ENCODE measurements around the gene ACTR1B.
"Not testable (repeated sequence)": the region's sequence is repeated elsewhere in the genome, so short reads cannot be mapped to it uniquely, and the experiment has no call there.

The ACTR1B gene

DNA sequence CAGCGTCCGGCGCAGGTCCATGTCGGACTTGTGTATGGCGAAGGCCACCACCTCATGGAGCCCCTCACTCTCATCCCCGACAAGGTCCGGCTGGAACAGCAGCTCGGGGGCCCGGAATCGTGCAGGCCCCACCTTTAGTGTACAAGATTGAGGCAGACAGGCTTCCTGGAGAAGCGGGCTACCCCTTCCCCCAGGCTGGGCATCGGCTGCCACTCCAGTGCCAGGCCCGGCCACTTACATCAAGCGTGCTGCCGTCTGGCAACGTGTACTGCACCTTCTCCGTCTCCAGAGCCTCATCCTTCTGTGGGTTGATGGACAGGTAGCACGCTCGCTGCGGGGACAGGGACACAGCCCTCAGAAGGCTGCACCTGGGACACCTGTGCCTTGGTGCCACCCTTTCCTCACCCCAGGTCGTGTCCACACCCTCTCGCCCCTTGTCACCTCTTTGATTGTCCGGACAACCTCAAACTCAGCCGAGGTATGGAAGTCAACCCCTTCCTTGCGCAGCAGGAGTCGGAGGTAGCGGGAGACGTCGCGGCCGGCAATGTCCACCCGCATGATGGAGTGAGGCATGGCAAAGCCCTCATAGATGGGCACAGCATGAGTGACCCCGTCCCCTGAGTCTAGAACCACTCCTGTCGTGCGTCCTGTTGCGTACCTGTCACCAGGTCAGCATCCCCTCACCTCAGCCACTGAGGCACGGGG, 5.7 kb downstream of the ACTR1B start:
- no peak for DNase-seq

GRCh38 chr2:97656905-97657587, 6.8 kb downstream of the ACTR1B start:
- DNase-seq = no peak

GRCh38 chr2:97656129-97656755, 7.6 kb downstream of the ACTR1B start:
- no peak for DNase-seq

DNA sequence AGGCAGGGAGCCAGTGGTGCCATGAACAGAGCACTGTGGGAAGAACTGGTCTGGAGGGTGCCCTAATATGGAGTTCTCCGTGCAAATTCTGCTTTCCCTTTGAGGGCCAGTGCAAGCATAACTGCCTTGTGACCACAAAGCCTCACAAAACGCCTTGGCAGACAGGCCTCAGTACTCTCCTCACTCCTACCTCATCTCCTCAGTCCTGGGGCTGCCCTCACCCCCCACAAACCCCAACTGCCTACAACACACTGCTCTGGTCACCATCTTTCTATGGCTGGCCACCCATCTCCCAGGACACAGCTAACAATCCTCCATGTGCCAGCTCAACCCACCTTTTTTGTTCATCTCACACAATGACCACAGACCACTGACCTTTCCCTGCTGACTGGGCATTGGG, 9.1 kb downstream of the ACTR1B start:
- DNase-seq = no peak

- DNase-seq = no peak
These were observed 9.5 kb downstream of the ACTR1B start for GRCh38 chr2:97654309-97654708.

GRCh38 chr2:97653874-97654273, 10.0 kb downstream of the ACTR1B start:
- no peak for DNase-seq

DNA sequence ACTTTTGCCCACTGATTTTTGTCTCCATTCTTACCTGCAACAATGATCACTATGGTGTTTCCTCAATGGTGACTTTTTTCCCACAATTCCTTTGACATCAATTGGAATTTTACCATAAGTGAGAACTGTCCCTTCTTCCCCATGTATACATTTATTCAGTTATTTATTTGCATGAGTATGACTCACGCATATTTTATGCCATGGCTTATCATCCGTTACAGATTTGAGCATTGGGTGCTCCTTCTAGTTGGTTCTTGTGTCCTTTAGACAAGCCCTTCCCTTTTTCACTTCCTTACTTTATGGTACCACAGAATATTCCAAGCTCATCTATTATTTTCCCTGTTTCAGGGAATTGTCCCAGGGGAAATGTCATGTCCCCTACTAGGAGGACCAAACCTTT, 10.4 kb downstream of the ACTR1B start:
- DNase-seq = no peak

DNA sequence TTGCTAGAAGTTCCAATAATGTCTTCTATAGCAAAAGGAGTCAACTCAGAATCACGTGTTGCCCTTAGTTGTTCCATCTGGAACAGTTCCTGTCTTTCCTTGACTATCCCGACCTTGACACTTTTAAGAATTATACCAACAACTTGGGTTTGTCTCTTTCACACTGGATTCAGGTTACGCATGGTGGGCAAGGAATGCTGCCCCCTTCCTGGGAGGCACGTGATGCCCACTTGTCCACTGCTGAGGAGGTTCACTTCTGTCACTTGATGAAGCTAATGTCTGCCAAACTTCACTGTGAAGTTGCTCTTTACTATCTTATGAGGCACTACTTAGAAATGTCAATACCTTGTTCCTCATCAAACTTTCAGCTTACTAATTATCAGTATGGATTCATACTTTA, 12.7 kb downstream of the ACTR1B start:
- no peak for DNase-seq

GRCh38 chr2:97646977-97647376, 16.9 kb downstream of the ACTR1B start:
- DNase-seq = no peak

GRCh38 chr2:97645695-97646629, 17.9 kb downstream of the ACTR1B start, which contains the start of gene COX5B:
Gene COX5B, plus strand, starts transcription at chr2:97646062. Its CDS starts 25 bp downstream, at chr2:97646087.
- DNase-seq = peak; percentile 97

DNA sequence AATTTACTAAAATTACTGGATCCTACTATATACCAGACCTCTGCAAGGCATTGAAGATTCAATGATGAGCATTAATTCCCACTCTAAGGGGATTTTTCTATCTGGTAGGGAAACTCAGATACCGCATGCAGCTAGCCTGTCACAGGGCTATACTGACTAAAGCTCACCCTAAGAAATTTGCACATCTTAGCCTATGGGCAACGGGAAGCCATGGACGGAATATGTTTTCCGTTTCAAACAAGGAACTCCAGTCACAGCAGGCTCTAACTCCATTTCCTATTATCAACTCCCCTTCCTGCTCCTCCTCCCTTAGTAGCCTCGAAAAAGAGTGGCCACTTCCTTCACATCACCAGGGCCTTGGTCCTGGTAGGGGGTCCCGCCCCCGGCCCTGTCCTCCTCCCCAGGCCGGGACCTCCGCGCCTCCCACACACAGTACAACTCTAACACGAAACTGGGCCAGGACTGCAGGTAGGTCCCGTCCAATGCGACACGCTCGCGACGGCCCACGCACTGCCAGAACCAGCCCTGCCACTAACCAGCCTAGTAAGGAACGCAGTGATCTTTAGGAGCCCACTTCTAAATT, 18.6 kb downstream of the ACTR1B start:
- DNase-seq = no peak

DNA sequence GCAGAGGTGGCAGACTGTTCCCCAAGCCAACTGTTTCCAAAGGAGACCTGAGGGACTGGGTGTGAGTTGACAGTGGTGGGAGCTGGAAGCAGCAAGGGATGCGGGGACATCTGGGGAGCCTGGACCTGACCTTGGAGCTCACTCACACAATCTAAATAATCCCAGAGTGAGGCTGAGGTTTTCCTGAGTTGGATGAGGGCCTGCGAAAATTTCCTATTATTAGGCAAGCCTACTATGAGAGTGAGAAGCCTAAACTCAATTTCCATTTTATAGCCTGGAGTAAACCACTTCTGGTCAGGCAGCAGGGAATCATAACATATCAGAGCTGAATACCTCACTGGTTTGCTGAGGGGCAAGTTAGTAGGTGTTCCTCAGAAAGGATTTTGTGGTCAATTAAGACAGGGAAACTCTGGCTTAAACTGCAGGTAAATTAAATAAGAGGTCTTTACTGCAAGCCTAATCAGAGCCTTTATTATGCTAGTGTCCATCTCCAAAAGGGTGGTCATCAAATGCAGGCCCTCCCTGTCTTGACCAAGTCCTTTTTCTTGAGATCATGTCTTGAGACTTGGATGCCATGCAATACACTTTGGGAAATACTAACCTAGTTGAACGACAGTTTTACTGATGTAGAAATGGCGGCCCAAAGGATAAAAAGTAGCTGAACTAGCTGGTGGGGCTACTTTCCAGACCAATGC, 19.7 kb downstream of the ACTR1B start:
- DNase-seq = no peak

GRCh38 chr2:97626049-97626430, 37.8 kb downstream of the ACTR1B start:
- DNase-seq = not testable (repeated sequence)

GRCh38 chr2:97625354-97626048, 38.3 kb downstream of the ACTR1B start:
- not testable (repeated sequence) for DNase-seq

GRCh38 chr2:97622976-97623375, 40.9 kb downstream of the ACTR1B start:
- DNase-seq = not testable (repeated sequence)

DNA sequence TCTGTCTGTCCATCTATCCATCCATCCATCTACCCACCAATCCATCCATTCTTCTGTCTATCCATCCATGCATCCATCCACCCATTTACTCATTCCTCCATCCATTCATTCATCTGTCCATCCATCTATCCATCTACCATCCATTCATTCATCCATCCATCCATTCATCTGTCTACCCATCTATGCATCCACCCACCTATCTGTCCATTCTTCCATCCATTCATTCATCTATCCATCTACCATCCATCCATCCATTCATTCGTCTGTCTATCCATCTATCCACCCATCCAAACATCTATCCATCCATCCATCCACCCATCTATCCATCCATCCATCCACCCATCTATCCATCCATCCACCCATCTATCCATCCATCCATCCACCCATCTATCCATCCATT, 43.4 kb downstream of the ACTR1B start:
- DNase-seq = not testable (repeated sequence)

- peak; percentile 6 for DNase-seq
These were observed 44.7 kb downstream of the ACTR1B start for GRCh38 chr2:97618939-97619827.

DNA sequence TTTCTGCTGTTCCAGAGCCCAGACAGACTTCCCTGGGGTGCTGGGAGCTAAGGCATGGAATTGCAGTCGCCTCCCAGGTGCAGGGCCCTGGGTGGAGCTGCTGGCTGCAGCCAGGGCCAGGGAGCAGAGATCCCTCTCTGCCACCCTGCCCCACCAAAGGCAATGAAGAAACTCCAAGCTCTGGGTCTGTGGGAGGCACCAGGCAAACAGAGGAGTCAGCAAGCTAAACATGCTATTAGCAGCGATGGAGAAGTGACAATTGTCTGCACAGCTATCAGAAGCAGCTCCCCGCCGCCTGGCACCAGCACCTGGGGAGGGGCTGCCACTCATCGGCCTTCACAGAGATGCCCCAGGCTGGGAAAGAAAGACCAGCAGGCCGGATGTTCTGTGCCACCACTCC, 45.9 kb downstream of the ACTR1B start:
- no peak for DNase-seq

GRCh38 chr2:97615746-97616145, 48.1 kb downstream of the ACTR1B start:
- not testable (repeated sequence) for DNase-seq

GRCh38 chr2:97611895-97612294, 51.9 kb downstream of the ACTR1B start:
- not testable (repeated sequence) for DNase-seq
